HG03442 (cell line): ENCODE measurements around the gene MYOT.
"Not testable (repeated sequence)": the region's sequence is repeated elsewhere in the genome, so short reads cannot be mapped to it uniquely, and the experiment has no call there.

Source experiments
- ATAC-seq: cut with Tn5 transposase; IDR thresholded peaks from one replicate; pipeline ENCODE4 v1.9.1; 2021; ENCODE audit warnings: mild to moderate bottlenecking, moderate library complexity; ENCODE audit not compliant: unreplicated experiment

The MYOT gene

GRCh38 chr5:137867664-137868063 lies at the start of gene MYOT:
MYOT (plus strand) TSS chr5:137867860; CDS start chr5:137870652, 2,792 bp downstream.
- no peak for ATAC-seq

GRCh38 chr5:137819766-137820165 lies 47.9 kb upstream of the MYOT start:
- no peak for ATAC-seq

GRCh38 chr5:137822158-137822764 lies 45.4 kb upstream of the MYOT start:
- ATAC-seq, result no peak

- no peak for ATAC-seq
Measured at GRCh38 chr5:137822984-137823383, 44.7 kb upstream of the MYOT start.

- no peak for ATAC-seq
Measured at GRCh38 chr5:137825165-137825564, 42.5 kb upstream of the MYOT start.

- no peak for ATAC-seq
Measured at GRCh38 chr5:137826067-137826466, 41.6 kb upstream of the MYOT start.

- ATAC-seq, result no peak
Measured at GRCh38 chr5:137828180-137828579, 39.5 kb upstream of the MYOT start.

- no peak for ATAC-seq
Measured at GRCh38 chr5:137828664-137829063, 39.0 kb upstream of the MYOT start.

- ATAC-seq, result no peak
Measured at GRCh38 chr5:137831105-137831504, 36.6 kb upstream of the MYOT start.

- no peak for ATAC-seq
Measured at GRCh38 chr5:137831526-137831925, 36.1 kb upstream of the MYOT start.

- ATAC-seq, result no peak
Measured at GRCh38 chr5:137832416-137832815, 35.2 kb upstream of the MYOT start.

GRCh38 chr5:137833463-137833862 lies 34.2 kb upstream of the MYOT start:
- ATAC-seq, result no peak

GRCh38 chr5:137834498-137835049 lies 33.1 kb upstream of the MYOT start:
- ATAC-seq, result no peak

GRCh38 chr5:137836298-137836697 lies 31.4 kb upstream of the MYOT start:
- no peak for ATAC-seq

GRCh38 chr5:137836997-137837396 lies 30.7 kb upstream of the MYOT start:
- ATAC-seq, result no peak

GRCh38 chr5:137837491-137838394 lies 29.9 kb upstream of the MYOT start:
- no peak for ATAC-seq

GRCh38 chr5:137838976-137839375 lies 28.7 kb upstream of the MYOT start:
- no peak for ATAC-seq

GRCh38 chr5:137842296-137842695 lies 25.4 kb upstream of the MYOT start:
- ATAC-seq, result no peak

- no peak for ATAC-seq
Measured at GRCh38 chr5:137843676-137844299, 23.9 kb upstream of the MYOT start.

- no peak for ATAC-seq
Measured at GRCh38 chr5:137845472-137845871, 22.2 kb upstream of the MYOT start.

GRCh38 chr5:137847687-137848086 lies 20.0 kb upstream of the MYOT start:
- ATAC-seq, result no peak

- not testable (repeated sequence) for ATAC-seq
Measured at GRCh38 chr5:137853165-137853564, 14.5 kb upstream of the MYOT start.
